ENCODE results near the gene TMEM273.

TMEM273 gene

DNA sequence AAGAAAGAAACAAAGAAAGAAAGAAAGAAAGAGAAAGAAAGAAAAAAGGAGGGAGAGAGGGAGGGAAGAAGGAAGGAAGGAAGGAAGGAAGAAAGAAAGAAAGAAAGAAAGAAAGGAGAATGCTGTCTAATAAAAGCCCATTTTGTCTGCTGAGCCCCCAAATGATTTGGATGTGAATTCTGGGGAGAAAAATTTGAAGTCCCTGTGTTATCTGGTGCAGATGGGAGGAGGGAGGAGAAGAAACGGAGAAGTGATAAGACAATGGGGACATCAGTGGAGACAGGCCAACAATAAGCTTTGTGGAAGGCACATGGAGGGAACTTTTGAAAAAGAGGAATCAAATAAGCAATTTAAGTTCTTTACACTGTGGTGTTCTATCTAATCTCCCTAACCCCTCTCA is 24.6 kb upstream of the TMEM273 start:
- H3K36me3 ChIP-seq (ENCODE audit: insufficient read depth, low read length) = no peaks in the 10 kb centered on the region
- peaks cover 5% of the 10 kb centered on the region; the same call in 1 of the 2 replicates for H3K4me1 ChIP-seq (ENCODE audit: insufficient read depth, low read length)
- H3K4me2 ChIP-seq (ENCODE audit: insufficient read depth, low read length) = no peak overlapping the region
- no peaks in the 10 kb centered on the region for H3K79me2 ChIP-seq (ENCODE audit: insufficient read depth, low read length)
- DNase-seq (no peak), ATAC-seq (ENCODE audit: insufficient read depth, low read depth) (no peak)
- no peak overlapping the region for H2AFZ ChIP-seq (ENCODE audit: low read depth, low read length)
- H3K9ac ChIP-seq (ENCODE audit: low read depth, low read length) = no peak overlapping the region
- TF ChIP-seq, protein P1, sequence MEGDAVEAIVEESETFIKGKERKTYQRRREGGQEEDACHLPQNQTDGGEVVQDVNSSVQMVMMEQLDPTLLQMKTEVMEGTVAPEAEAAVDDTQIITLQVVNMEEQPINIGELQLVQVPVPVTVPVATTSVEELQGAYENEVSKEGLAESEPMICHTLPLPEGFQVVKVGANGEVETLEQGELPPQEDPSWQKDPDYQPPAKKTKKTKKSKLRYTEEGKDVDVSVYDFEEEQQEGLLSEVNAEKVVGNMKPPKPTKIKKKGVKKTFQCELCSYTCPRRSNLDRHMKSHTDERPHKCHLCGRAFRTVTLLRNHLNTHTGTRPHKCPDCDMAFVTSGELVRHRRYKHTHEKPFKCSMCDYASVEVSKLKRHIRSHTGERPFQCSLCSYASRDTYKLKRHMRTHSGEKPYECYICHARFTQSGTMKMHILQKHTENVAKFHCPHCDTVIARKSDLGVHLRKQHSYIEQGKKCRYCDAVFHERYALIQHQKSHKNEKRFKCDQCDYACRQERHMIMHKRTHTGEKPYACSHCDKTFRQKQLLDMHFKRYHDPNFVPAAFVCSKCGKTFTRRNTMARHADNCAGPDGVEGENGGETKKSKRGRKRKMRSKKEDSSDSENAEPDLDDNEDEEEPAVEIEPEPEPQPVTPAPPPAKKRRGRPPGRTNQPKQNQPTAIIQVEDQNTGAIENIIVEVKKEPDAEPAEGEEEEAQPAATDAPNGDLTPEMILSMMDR (IDR thresholded peaks at IDR 0.05; ENCODE audit: borderline replicate concordance, extremely low read depth, low read length, poor library complexity, severe bottlenecking) = no peak
- no peak for TF ChIP-seq EZH2 (IDR thresholded peaks at IDR 0.05; ENCODE audit: borderline replicate concordance, low read depth, low read length, severe bottlenecking)
- no peak overlapping the region for H3K27ac ChIP-seq (ENCODE audit: low read length)
- H3K9me3 ChIP-seq (ENCODE audit: insufficient read depth, low read length, severe bottlenecking) = no peaks in the 10 kb centered on the region
- peaks cover 11% of the 10 kb centered on the region for H3K27me3 ChIP-seq (ENCODE audit: insufficient read depth, low read length, poor library complexity)
- no peak overlapping the region for H3K4me3 ChIP-seq (ENCODE audit: low read depth in 1 of 2, low read length in 2 of 2)
- no peaks in the 10 kb centered on the region for H4K20me1 ChIP-seq (ENCODE audit: insufficient read depth, low read length)

DNA sequence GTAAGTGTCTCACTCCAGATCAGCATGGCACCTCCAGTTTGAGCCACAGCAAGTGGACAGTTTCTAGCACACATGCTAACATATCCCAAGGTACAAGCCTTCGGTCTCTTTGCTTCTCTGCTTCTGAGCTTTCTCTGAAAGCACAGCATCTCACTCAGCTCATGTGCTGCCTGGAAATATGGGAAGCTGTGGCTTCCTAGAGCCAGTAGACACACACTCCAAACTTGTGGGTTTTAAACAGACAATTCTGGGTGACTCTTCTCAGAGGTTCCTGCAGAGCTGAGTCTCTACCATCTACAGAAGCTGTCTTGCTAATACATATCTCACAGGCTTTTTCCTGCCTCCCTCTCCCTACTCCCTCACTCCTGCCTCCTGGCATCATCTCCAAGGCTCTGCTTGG is 23.9 kb upstream of the TMEM273 start:
- ATAC-seq (ENCODE audit: insufficient read depth, low read depth) (no peak), DNase-seq (no peak)
- Histone ChIP-seq H3K36me3 (ENCODE audit: insufficient read depth, low read length) (no peaks in the 10 kb centered on the region), H3K9me3 (ENCODE audit: insufficient read depth, low read length, severe bottlenecking) (no peaks in the 10 kb centered on the region), H3K9ac (ENCODE audit: low read depth, low read length) (no peak overlapping the region), H3K4me1 (ENCODE audit: insufficient read depth, low read length) (peaks cover 5% of the 10 kb centered on the region; the same call in 1 of the 2 replicates), H3K27me3 (ENCODE audit: insufficient read depth, low read length, poor library complexity) (peaks cover 11% of the 10 kb centered on the region), H3K4me3 (ENCODE audit: low read depth in 1 of 2, low read length in 2 of 2) (no peak overlapping the region), H3K27ac (ENCODE audit: low read length) (no peak overlapping the region), H2AFZ (ENCODE audit: low read depth, low read length) (no peak overlapping the region), H4K20me1 (ENCODE audit: insufficient read depth, low read length) (no peaks in the 10 kb centered on the region), H3K79me2 (ENCODE audit: insufficient read depth, low read length) (no peaks in the 10 kb centered on the region), H3K4me2 (ENCODE audit: insufficient read depth, low read length) (no peak overlapping the region)
- TF ChIP-seq EZH2 (IDR thresholded peaks at IDR 0.05; ENCODE audit: borderline replicate concordance, low read depth, low read length, severe bottlenecking) = no peak
- TF ChIP-seq, protein P1 (IDR thresholded peaks at IDR 0.05; ENCODE audit: borderline replicate concordance, extremely low read depth, low read length, poor library complexity, severe bottlenecking) = no peak

DNA sequence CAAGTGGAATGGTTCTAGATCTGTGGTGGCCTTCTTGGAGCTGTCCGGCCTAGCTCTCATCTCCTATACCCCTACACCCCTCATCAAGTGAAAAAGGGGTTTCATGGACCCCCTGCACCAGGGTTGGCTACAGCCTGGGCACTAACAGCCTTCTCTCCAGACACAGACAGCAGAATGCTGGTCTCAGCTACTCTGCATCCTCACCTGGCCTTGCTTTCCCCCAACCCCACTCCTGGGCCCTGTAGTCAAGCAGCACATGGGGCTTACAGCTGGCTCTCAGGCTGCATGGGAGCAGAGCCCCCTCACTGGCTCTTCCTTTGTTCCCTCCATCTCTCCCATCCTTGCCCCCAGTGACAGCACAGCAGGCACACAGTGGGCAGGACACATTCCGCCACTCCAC is 20.8 kb upstream of the TMEM273 start:
- H3K27me3 ChIP-seq (ENCODE audit: insufficient read depth, low read length, poor library complexity) = peaks cover 4% of the 10 kb centered on the region
- no peaks in the 10 kb centered on the region for H4K20me1 ChIP-seq (ENCODE audit: insufficient read depth, low read length)
- no peak overlapping the region for H3K27ac ChIP-seq (ENCODE audit: low read length)
- no peaks in the 10 kb centered on the region for H3K79me2 ChIP-seq (ENCODE audit: insufficient read depth, low read length)
- ATAC-seq (ENCODE audit: insufficient read depth, low read depth) = no peak
- H3K4me1 ChIP-seq (ENCODE audit: insufficient read depth, low read length) = peaks cover 5% of the 10 kb centered on the region; the same call in 1 of the 2 replicates
- no peak overlapping the region for H3K9ac ChIP-seq (ENCODE audit: low read depth, low read length)
- TF ChIP-seq, protein P1 (IDR thresholded peaks at IDR 0.05; ENCODE audit: borderline replicate concordance, extremely low read depth, low read length, poor library complexity, severe bottlenecking) = no peak
- TF ChIP-seq EZH2 (IDR thresholded peaks at IDR 0.05; ENCODE audit: borderline replicate concordance, low read depth, low read length, severe bottlenecking) = no peak
- no peak overlapping the region for H3K4me3 ChIP-seq (ENCODE audit: low read depth in 1 of 2, low read length in 2 of 2)
- DNase-seq = no peak
- H3K36me3 ChIP-seq (ENCODE audit: insufficient read depth, low read length) = no peaks in the 10 kb centered on the region
- no peak overlapping the region for H3K4me2 ChIP-seq (ENCODE audit: insufficient read depth, low read length)
- no peaks in the 10 kb centered on the region for H3K9me3 ChIP-seq (ENCODE audit: insufficient read depth, low read length, severe bottlenecking)
- H2AFZ ChIP-seq (ENCODE audit: low read depth, low read length) = no peak overlapping the region

Measured in DND-41 (cell line).